GM23338 (cell line): ENCODE measurements around the gene ADCY3. TPM values are rescaled to one million over a fixed set of nuclear protein-coding genes. Genes with fewer than 3 reads are reported as not detected.

ENCODE experiments used
- ATAC-seq: fragments of 200-7000 bp; cut with Tn5 transposase; 3 replicates; pipeline ENCODE4 v1.9.1; 2020
- DNase-seq: peaks from one replicate; pipeline ENCODE4 v3.0.0-alpha.2; 2015; ENCODE audit warnings: low spot score
- H2AFZ ChIP-seq: fragments of 200-600 bp; sonication (generic); 2 replicates; pipeline ENCODE4 v1.8.0; 2016; ENCODE audit warnings: antibody characterized with exemption, mild to moderate bottlenecking, moderate library complexity
- H3F3A ChIP-seq: fragments of 200-600 bp; sonication (generic); replicated peaks from 2 replicates; pipeline ENCODE4 v1.8.0; 2017; ENCODE audit warnings: antibody characterized with exemption, mixed run types, low read depth
- H3K27ac ChIP-seq: fragments of 200-600 bp; sonication (generic); 2 replicates; pipeline ENCODE4 v1.6.1; 2016; ENCODE audit warnings: low read depth
- H3K27me3 ChIP-seq: fragments of 200-600 bp; sonication (generic); 2 replicates; pipeline ENCODE4 v1.8.0; 2016; ENCODE audit warnings: mild to moderate bottlenecking, mixed run types, moderate library complexity; ENCODE audit not compliant: insufficient read depth
- H3K36me3 ChIP-seq: fragments of 200-600 bp; sonication (generic); 2 replicates; pipeline ENCODE4 v1.8.0; 2016; ENCODE audit warnings: mild to moderate bottlenecking; ENCODE audit not compliant: insufficient read depth
- H3K4me1 ChIP-seq: fragments of 200-600 bp; sonication (generic); 2 replicates; pipeline ENCODE4 v1.8.0; 2016; ENCODE audit warnings: mild to moderate bottlenecking, moderate library complexity; ENCODE audit not compliant: insufficient read depth
- H3K4me2 ChIP-seq: fragments of 200-600 bp; sonication (generic); 2 replicates; pipeline ENCODE4 v1.7.1; 2017; ENCODE audit warnings: mixed run types
- H3K4me3 ChIP-seq: fragments of 200-600 bp; sonication (generic); 2 replicates; pipeline ENCODE4 v1.6.1; 2016; ENCODE audit warnings: mixed run types
- H3K79me2 ChIP-seq: fragments of 200-600 bp; sonication (generic); replicated peaks from 2 replicates; pipeline ENCODE4 v1.8.0; 2017; ENCODE audit warnings: mild to moderate bottlenecking; ENCODE audit not compliant: insufficient read depth
- H3K9me2 ChIP-seq: fragments of 200-600 bp; sonication (generic); 2 replicates; pipeline ENCODE4 v1.8.0; 2017; ENCODE audit not compliant: insufficient read depth
- H4K20me1 ChIP-seq: fragments of 200-600 bp; sonication (generic); replicated peaks from 2 replicates; pipeline ENCODE4 v1.8.0; 2017; ENCODE audit warnings: mild to moderate bottlenecking; ENCODE audit not compliant: insufficient read depth
- H3K27ac Mint-ChIP-seq: 2 replicates; pipeline ENCODE4 v1.8.0; 2020; ENCODE audit warnings: inconsistent platforms, mild to moderate bottlenecking, moderate library complexity, mixed read lengths
- H3K27me3 Mint-ChIP-seq: 3 replicates; pipeline ENCODE4 v1.8.0; 2022; ENCODE audit warnings: low read depth, mild to moderate bottlenecking, moderate library complexity, mixed read lengths, inconsistent platforms; ENCODE audit not compliant: insufficient read depth, poor library complexity
- H3K36me3 Mint-ChIP-seq: 3 replicates; pipeline ENCODE4 v1.8.0; 2021; ENCODE audit warnings: low read depth, mild to moderate bottlenecking, inconsistent platforms, moderate library complexity, mixed read lengths
- H3K4me1 Mint-ChIP-seq: 3 replicates; pipeline ENCODE4 v1.8.0; 2020; ENCODE audit warnings: mild to moderate bottlenecking, inconsistent platforms, mixed read lengths
- H3K4me3 Mint-ChIP-seq: 3 replicates; pipeline ENCODE4 v1.8.0; 2021; ENCODE audit warnings: moderate library complexity, mild to moderate bottlenecking, inconsistent platforms, mixed read lengths
- H3K9me3 Mint-ChIP-seq: 3 replicates; pipeline ENCODE4 v1.8.0; 2020; ENCODE audit warnings: moderate library complexity, mild to moderate bottlenecking, inconsistent platforms, mixed read lengths
- CREB1 ChIP-seq: fragments of 250-450 bp; sonication (Bioruptor Pico); IDR thresholded peaks from 2 replicates; pipeline ENCODE4 v1.5.0; 2020; ENCODE audit warnings: low read depth, mild to moderate bottlenecking, moderate library complexity
- EZH2 ChIP-seq: fragments of 200-600 bp; sonication (generic); IDR thresholded peaks from one replicate; pipeline ENCODE4 v1.8.0; 2017; ENCODE audit warnings: antibody characterized with exemption, mild to moderate bottlenecking, low read depth; ENCODE audit not compliant: unreplicated experiment
- EZH2phosphoT487 ChIP-seq: fragments of 200-600 bp; sonication (generic); IDR thresholded peaks from one replicate; pipeline ENCODE4 v1.8.1; 2018; ENCODE audit warnings: antibody characterized with exemption; ENCODE audit not compliant: unreplicated experiment
- JUNB ChIP-seq: IDR thresholded peaks from one replicate; pipeline ENCODE4 v1.6.1; 2016; ENCODE audit warnings: antibody characterized with exemption; ENCODE audit not compliant: unreplicated experiment
- NANOG ChIP-seq: IDR thresholded peaks from 2 replicates; pipeline ENCODE4 v1.6.1; 2016; ENCODE audit warnings: antibody characterized with exemption, borderline replicate concordance
- POLR2AphosphoS5 ChIP-seq: IDR thresholded peaks from 2 replicates; pipeline ENCODE4 v1.6.1; 2016; ENCODE audit warnings: antibody characterized with exemption, low read depth
- STAT1 ChIP-seq: IDR thresholded peaks from one replicate; pipeline ENCODE4 v1.6.1; 2016; ENCODE audit warnings: antibody characterized with exemption; ENCODE audit not compliant: unreplicated experiment
- ZNF114 ChIP-seq: fragments of 250-450 bp; sonication (Bioruptor Pico); IDR thresholded peaks from 2 replicates; pipeline ENCODE4 v1.5.0; 2020; ENCODE audit warnings: mild to moderate bottlenecking, moderate library complexity
- ZNF331 ChIP-seq: fragments of 250-450 bp; sonication (Bioruptor Pico); IDR thresholded peaks from 2 replicates; pipeline ENCODE4 v1.5.0; 2020; ENCODE audit warnings: low read depth, mild to moderate bottlenecking, moderate library complexity
- polyA plus RNA-seq: library from polyadenylated mRNA; unstranded; fragments of >200 nt; fragmentation: Nextera tagmentation; extraction: Ambion mirVana; gene quantifications from 2 replicates; pipeline ENCODE4 v1.2.1, GENCODE V29; 2016
- total RNA-seq: library from RNA; depleted of rRNA; stranded (reverse); fragments of >200 nt; shearing (Covaris generic); gene quantifications from 2 replicates; pipeline ENCODE4 v1.2.3, GENCODE V29; 2014
- TF ChIP-seq, protein P1 (sequence below): fragments of 250-450 bp; sonication (Bioruptor Pico); IDR thresholded peaks from 2 replicates; pipeline ENCODE4 v1.5.0; 2020; ENCODE audit warnings: mild to moderate bottlenecking, moderate library complexity
- TF ChIP-seq, protein P2 (sequence below), 2 experiments: fragments of 200-600 bp in 1 of 2; sonication (generic) in 1 of 2; conservative IDR thresholded peaks; 2 replicates each; pipeline versions ENCODE4 v1.5.1 to v1.6.1; 2016 to 2017; ENCODE audit warnings: antibody characterized with exemption in 2 of 2, low read depth in 2 of 2, mild to moderate bottlenecking in 2 of 2, moderate library complexity in 1 of 2
- TF ChIP-seq, protein P3 (sequence below): IDR thresholded peaks from one replicate; pipeline ENCODE4 v1.6.1; 2018; ENCODE audit warnings: antibody characterized with exemption; ENCODE audit not compliant: unreplicated experiment

The ADCY3 gene
- total and polyA plus RNA-seq, 2 experiments from 2014 or later, result 9.7 to 32.4 TPM

DNA sequence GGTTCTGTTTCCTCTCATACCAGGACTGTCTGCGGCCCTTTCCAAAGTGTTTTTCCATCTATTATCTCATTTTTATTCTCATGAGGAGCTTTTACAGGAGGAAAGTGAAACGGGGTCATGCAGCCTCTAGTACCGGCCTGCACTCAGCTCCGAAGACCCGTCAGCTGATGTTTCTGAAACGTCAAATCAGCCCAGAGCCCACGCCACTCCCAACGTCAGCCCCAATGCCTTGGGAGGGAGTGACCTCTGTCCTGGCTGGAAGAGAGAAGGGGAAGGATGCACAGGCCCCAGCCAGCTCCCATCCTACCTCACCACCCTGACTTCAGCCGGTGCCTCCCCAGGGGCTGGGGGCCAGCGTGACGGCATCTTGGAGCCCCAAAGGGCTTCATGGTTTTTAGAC lies 58.5 kb downstream of the ADCY3 start (continued):
- TF ChIP-seq, protein P1, sequence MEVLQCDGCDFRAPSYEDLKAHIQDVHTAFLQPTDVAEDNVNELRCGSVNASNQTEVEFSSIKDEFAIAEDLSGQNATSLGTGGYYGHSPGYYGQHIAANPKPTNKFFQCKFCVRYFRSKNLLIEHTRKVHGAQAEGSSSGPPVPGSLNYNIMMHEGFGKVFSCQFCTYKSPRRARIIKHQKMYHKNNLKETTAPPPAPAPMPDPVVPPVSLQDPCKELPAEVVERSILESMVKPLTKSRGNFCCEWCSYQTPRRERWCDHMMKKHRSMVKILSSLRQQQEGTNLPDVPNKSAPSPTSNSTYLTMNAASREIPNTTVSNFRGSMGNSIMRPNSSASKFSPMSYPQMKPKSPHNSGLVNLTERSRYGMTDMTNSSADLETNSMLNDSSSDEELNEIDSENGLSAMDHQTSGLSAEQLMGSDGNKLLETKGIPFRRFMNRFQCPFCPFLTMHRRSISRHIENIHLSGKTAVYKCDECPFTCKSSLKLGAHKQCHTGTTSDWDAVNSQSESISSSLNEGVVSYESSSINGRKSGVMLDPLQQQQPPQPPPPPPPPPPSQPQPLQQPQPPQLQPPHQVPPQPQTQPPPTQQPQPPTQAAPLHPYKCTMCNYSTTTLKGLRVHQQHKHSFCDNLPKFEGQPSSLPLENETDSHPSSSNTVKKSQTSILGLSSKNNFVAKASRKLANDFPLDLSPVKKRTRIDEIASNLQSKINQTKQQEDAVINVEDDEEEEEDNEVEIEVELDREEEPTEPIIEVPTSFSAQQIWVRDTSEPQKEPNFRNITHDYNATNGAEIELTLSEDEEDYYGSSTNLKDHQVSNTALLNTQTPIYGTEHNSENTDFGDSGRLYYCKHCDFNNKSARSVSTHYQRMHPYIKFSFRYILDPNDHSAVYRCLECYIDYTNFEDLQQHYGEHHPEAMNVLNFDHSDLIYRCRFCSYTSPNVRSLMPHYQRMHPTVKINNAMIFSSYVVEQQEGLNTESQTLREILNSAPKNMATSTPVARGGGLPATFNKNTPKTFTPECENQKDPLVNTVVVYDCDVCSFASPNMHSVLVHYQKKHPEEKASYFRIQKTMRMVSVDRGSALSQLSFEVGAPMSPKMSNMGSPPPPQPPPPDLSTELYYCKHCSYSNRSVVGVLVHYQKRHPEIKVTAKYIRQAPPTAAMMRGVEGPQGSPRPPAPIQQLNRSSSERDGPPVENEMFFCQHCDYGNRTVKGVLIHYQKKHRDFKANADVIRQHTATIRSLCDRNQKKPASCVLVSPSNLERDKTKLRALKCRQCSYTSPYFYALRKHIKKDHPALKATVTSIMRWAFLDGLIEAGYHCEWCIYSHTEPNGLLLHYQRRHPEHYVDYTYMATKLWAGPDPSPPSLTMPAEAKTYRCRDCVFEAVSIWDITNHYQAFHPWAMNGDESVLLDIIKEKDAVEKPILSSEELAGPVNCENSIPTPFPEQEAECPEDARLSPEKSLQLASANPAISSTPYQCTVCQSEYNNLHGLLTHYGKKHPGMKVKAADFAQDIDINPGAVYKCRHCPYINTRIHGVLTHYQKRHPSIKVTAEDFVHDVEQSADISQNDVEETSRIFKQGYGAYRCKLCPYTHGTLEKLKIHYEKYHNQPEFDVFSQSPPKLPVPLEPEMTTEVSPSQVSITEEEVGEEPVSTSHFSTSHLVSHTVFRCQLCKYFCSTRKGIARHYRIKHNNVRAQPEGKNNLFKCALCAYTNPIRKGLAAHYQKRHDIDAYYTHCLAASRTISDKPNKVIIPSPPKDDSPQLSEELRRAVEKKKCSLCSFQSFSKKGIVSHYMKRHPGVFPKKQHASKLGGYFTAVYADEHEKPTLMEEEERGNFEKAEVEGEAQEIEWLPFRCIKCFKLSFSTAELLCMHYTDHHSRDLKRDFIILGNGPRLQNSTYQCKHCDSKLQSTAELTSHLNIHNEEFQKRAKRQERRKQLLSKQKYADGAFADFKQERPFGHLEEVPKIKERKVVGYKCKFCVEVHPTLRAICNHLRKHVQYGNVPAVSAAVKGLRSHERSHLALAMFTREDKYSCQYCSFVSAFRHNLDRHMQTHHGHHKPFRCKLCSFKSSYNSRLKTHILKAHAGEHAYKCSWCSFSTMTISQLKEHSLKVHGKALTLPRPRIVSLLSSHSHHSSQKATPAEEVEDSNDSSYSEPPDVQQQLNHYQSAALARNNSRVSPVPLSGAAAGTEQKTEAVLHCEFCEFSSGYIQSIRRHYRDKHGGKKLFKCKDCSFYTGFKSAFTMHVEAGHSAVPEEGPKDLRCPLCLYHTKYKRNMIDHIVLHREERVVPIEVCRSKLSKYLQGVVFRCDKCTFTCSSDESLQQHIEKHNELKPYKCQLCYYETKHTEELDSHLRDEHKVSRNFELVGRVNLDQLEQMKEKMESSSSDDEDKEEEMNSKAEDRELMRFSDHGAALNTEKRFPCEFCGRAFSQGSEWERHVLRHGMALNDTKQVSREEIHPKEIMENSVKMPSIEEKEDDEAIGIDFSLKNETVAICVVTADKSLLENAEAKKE (CRISPR knock-in tag), result no peak
- TF ChIP-seq, protein P2, sequence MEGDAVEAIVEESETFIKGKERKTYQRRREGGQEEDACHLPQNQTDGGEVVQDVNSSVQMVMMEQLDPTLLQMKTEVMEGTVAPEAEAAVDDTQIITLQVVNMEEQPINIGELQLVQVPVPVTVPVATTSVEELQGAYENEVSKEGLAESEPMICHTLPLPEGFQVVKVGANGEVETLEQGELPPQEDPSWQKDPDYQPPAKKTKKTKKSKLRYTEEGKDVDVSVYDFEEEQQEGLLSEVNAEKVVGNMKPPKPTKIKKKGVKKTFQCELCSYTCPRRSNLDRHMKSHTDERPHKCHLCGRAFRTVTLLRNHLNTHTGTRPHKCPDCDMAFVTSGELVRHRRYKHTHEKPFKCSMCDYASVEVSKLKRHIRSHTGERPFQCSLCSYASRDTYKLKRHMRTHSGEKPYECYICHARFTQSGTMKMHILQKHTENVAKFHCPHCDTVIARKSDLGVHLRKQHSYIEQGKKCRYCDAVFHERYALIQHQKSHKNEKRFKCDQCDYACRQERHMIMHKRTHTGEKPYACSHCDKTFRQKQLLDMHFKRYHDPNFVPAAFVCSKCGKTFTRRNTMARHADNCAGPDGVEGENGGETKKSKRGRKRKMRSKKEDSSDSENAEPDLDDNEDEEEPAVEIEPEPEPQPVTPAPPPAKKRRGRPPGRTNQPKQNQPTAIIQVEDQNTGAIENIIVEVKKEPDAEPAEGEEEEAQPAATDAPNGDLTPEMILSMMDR (conservative IDR thresholded peaks at IDR 0.05; ENCODE audit: low read depth in 2 of 2), result no peak
- TF ChIP-seq EZH2phosphoT487, result no peak

DNA sequence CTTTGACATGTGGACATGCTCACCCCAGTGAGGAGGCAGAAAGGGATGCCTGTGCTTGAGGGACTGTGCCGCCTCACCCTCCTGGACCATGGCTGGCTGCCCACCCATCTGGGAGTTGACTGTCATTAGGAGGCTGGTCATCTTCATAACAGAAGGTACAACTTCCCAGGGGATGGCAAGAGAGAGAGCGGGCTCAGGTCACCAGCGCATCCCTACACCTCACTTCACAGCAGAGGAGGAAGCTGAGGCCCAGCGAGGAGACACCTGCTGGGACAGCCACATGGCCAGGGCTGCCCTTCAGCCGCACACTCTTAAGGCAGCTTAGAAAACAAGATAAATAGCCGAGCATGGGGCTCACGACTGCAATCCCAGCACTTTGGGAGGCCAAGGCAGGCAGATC lies 59.4 kb downstream of the ADCY3 start:
- no peak overlapping the region for H3K27ac Mint-ChIP-seq
- Histone ChIP-seq H3K27ac (no peak overlapping the region), H3K79me2 (no peaks in the 10 kb centered on the region), H3K9me2 (no peaks in the 10 kb centered on the region), H2AFZ (no peak overlapping the region), H3K4me1 (no peaks in the 10 kb centered on the region), H3K4me3 (no peak overlapping the region), H4K20me1 (no peaks in the 10 kb centered on the region; the same call in 1 of the 2 replicates), H3K27me3 (no peaks in the 10 kb centered on the region), H3K4me2 (no peak overlapping the region), H3F3A (no peaks in the 10 kb centered on the region), H3K36me3 (no peaks in the 10 kb centered on the region)
- DNase-seq (no peak), ATAC-seq (no peak)
- H3K36me3 Mint-ChIP-seq, result no peaks in the 10 kb centered on the region; the same call in 1 of the 3 replicates
- H3K4me1 Mint-ChIP-seq, result peaks cover 1% of the 10 kb centered on the region; the same call in 1 of the 3 replicates
- H3K9me3 Mint-ChIP-seq, result no peaks in the 10 kb centered on the region
- H3K4me3 Mint-ChIP-seq, result no peak overlapping the region
- H3K27me3 Mint-ChIP-seq, result no peaks in the 10 kb centered on the region
- TF ChIP-seq NANOG (no peak), CREB1 (no peak), ZNF331 (CRISPR knock-in tag) (no peak), EZH2 (no peak), ZNF114 (CRISPR knock-in tag) (no peak), POLR2AphosphoS5 (no peak), STAT1 (no peak), JUNB (no peak)
- TF ChIP-seq, protein P3, sequence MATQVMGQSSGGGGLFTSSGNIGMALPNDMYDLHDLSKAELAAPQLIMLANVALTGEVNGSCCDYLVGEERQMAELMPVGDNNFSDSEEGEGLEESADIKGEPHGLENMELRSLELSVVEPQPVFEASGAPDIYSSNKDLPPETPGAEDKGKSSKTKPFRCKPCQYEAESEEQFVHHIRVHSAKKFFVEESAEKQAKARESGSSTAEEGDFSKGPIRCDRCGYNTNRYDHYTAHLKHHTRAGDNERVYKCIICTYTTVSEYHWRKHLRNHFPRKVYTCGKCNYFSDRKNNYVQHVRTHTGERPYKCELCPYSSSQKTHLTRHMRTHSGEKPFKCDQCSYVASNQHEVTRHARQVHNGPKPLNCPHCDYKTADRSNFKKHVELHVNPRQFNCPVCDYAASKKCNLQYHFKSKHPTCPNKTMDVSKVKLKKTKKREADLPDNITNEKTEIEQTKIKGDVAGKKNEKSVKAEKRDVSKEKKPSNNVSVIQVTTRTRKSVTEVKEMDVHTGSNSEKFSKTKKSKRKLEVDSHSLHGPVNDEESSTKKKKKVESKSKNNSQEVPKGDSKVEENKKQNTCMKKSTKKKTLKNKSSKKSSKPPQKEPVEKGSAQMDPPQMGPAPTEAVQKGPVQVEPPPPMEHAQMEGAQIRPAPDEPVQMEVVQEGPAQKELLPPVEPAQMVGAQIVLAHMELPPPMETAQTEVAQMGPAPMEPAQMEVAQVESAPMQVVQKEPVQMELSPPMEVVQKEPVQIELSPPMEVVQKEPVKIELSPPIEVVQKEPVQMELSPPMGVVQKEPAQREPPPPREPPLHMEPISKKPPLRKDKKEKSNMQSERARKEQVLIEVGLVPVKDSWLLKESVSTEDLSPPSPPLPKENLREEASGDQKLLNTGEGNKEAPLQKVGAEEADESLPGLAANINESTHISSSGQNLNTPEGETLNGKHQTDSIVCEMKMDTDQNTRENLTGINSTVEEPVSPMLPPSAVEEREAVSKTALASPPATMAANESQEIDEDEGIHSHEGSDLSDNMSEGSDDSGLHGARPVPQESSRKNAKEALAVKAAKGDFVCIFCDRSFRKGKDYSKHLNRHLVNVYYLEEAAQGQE, result no peak
- TF ChIP-seq, protein P2 (conservative IDR thresholded peaks at IDR 0.05; ENCODE audit: low read depth in 2 of 2), result no peak
